Activated CD4-positive, alpha-beta T cell treated with anti-CD3 and anti-CD28 coated beads, Interleukin-2, amount 50 U/mL, for 4 hours (primary cell): ENCODE results near the gene HOXD4.

Experiments
- DNase-seq, 2 experiments: peaks; one replicate each; pipeline ENCODE4 v3.0.0-alpha.2; 2020

The HOXD4 gene

DNA sequence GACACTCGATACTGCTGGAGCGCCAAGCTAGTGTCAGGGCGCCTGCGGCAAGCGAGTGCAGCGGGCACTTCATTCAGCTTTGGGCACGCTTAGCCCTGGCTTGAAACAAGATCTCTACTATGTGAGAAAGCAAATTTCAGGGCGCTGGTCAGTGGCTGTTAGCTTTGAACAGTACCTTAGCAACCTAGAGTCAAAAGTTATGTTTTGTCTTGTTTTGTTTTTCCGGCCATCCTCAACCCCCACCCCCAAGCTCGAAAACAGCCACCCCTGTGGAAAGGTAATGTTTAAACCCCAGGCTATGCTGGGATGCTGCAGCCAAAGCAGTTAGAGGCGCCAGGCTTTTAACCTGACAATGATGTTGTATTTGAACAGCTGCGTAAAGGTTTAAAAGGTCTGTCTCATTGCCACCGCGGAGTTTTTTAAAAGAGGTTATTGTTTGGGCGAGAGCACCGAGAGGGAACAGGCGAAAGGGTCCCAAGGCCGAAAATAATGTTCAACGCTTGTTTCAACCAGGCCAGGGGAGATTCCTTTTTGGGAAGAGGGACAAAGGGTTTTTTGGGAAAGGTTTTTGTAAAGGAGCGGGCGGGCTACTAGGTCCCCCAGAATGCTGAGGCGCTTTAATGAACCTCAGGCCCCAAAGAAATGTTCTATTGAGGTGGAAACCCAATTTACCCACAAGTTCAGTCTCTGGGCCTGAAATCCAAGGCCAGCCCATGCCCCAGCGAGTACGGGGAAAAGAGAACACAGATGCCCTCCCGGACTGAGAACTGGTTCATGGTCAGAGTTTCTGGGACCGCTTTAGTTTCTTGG is 37.0 kb upstream of the HOXD4 start:
- DNase-seq, result no peak

DNA sequence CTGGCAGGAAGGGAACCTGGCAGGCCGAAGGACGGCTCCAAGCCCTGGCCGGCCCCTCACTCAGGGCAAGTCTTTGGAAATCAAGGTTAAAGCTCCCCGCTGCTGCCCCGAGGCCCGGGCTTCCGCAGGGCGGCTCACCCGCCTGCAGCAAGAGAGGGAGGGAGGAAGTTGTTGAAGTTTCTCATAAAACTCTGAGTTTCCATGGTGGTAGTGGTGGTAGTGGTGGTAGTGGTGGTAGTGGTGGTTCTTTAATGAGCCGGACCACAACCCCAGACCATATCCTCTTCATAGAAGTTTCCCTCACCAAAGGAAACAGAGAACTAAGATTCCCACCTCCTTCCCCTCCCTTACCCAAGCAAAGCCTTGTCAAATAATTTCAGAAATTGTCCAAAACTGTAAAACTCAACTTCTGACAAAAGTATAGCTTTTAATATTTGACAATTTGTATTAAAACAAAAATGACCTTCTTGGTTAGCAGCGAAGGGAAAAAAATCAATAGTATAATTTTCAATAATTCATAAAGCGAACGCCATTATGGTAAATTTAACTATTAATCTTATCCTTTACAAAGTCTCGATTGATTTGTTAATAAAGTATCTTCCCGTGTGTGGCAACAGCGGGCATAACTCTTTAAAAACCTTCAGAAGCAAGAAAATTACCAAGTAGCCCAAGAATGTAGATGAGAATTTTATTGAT is 36.3 kb upstream of the HOXD4 start:
- DNase-seq, result no peak

DNA sequence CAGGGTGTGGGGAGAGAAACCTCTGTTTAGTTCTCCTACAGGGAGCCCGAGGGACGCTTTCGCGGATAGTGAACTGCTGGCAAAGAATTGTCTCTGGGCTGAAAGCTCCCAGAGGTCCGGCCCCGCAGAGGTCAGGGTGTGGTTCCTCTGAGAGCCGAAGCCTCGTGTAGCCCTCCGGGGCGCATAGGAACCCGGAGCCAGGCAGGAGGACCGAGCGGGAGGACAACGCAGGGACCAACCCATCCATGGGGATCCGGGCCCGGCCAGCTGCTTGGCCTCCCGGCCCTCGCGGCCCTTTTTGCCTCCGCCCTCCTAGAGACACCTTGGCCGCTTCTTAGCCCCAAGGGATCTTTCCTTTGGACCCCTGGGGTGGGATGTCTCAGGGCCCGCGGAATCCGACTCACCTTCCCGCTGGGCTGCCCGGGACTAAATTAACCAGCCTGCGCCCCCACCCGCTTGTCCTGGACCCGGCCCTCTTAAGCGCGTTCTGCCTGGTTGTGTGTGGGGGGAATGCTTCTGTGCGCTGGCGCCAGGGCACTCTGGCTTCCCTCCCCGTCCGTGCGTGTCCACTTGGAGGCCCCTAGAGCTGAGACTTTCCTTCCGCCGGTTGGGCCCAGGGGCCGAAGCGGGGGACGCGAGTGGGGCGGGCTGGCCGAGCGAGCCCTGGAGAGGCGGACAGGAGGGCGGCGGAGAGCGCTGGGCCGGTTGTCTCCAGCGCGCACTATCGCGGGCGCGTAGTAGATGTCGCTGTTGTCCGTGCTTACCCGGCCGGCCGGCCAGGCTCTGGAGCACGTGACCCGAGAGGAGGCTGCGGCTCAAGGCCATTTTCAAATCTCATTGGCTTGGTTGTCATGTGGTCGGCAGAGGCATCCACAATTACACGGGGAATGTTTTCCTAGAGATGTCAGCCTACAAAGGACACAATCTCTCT is 35.2 kb upstream of the HOXD4 start, which contains the start of gene HOXD10:
Gene HOXD10, plus strand, starts transcription at position 896 of the 931 bp plus-strand sequence. CDS start 56 bp downstream, outside the sequence.
- DNase-seq, result no peak

GRCh38 chr2:176117162-176117822 is 34.1 kb upstream of the HOXD4 start:
- DNase-seq, result no peak

DNA sequence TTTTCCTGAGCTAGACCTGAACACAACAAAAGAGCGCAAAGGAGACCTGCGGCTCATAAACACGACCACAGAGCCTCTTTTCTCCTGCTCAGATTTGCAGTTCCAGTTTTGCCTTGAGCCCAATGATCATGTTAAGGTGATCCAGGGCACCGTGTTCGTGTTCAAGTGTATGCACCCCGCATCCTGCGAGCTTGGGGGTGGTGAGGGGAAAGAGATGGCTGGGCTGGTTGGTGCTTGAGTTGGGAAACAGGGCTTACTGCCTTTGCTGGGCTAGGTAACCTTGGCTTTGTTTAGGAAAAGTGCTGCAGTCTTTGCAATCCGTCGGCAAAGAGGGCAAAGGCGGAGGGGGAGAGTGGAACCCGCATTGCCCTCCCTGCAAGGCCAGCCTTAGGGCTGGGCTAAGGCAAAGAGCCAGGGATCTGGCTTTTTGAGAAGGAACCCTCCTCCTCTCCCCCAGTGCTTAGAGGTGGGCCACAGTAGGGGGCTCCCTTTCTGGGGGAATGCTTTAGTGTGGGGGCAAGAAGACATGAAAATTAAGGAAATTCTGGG is 33.5 kb upstream of the HOXD4 start:
- no peak for DNase-seq

DNA sequence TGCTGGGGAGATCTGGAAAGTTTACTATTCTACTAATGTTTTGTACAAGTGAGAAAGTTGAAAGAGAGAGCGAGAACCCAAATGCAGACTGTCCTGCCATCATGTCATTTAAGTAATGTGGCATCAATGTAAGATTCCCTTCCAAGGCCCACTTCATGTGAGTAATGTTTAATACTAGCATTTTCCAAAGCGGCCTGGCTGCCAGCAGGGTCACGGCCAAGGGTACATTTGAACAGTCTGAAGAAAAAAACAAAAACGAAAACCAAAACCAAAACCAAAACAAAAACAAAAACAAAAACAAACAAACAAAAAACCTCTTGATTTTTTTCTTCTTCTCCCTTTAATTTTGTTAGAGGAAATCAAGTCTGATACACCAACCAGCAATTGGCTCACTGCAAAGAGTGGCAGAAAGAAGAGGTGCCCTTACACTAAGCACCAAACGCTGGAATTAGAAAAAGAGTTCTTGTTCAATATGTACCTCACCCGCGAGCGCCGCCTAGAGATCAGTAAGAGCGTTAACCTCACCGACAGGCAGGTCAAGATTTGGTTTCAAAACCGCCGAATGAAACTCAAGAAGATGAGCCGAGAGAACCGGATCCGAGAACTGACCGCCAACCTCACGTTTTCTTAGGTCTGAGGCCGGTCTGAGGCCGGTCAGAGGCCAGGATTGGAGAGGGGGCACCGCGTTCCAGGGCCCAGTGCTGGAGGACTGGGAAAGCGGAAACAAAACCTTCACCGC is 32.6 kb upstream of the HOXD4 start:
- no peak for DNase-seq

DNA sequence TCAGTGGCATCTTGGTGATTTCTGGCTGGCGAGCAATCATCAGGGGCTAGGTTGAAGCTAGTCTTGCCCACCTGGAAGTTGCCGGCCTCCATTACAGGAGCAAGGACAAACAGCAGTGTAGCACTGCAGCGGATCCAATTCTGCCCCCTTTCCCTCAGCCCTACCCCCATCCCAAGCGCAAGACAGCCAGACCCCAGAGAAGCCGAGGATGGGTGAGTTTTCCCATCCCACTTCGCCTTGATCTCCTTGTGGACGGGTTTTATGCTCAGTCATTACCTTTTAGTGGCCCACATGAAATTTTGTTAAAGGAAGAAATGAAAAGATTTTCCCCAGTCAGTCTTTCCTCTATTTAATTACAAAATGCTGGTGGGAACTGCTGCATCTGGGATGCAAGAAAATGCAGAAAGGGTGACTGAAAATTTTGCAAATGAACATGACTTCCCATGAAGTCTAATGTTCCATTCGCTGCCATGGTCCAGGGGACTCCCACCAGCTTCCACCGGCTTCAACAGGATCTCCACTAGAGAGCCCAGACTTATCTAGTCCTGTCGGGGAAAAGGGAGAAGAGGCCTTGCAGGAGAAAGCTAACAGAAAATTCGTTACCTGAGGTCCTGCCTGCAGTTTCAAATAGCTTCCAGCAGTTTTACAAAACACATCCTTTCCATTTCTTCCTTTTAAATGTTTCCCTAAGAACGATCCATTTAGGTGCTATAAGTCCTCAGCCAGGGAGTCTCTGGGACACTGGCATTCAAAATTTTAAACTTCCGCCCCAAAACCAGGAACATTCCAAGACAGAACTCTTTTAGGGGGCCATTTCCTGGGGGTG is 30.8 kb upstream of the HOXD4 start:
- DNase-seq, result no peak

DNA sequence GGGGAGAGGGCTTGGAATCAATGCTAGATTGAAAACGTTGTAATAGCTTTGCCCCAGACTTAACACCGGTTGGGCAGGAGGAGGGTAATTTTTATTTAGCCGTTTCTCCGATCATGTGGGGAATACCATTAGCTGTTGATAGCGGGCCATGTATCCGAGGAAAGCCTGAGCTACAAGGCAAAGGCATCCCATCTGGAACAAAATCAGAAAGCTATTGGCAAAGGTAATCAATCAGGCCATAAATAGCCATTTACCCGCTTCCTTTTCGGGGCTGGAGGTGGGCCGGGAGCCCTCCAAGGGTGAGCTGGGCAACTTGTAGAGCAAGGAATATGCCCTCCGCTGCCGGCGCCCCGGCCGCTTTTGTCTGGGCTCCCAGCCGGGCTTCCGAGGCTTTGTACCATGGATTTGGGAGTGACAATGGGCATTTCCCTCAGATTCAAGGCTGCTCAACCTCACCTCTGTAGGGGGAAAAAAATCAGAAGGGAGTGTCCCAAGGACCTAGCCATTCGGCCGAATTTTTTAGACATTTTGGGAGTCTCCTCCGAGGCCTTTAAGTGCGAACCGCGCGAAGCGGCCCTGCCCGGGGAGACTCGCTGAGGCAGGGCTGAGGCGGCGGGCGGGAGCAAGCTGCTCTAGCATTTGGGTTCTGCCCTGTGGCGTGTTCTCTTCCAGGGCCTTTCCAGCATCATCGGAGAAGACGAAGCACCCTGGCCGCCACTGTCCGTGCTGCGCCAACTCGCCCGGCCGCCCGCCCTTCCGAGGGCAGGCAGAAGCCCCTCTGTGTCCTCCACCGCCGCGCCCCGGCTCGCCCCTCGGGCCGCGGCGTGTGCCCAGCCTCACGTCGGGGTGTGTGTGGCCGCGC is 29.9 kb upstream of the HOXD4 start:
- DNase-seq, result no peak

DNA sequence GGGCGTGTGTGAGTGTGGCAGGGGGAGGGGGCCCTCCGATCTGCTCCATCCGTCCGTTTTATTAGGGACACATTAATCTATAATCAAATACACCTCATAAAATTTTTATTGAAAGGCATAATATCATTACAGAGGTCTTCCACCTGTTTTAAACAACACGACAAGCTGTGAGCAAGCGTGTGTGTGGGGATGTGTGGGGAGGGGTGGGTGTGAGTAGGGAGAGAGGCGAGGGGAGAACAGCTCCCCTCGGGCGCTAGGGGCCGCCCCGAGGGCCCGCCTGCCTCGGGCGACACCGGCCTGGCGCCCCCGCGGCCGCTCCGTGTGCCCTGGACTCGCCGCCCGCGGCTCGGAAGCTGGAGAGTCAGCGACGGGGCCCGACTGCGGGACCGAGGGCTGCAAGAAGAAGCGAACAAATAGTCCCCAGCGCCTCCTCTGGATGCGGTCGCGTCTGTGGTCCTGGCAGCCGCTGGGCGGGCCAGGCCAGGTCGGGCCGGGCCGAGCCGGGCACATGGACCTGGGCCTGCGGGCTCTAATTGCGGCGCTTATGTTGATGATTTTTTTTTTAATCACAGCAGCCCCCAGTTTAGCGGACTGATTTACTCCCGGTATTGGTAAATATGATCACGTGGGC is 29.2 kb upstream of the HOXD4 start:
- no peak for DNase-seq

DNA sequence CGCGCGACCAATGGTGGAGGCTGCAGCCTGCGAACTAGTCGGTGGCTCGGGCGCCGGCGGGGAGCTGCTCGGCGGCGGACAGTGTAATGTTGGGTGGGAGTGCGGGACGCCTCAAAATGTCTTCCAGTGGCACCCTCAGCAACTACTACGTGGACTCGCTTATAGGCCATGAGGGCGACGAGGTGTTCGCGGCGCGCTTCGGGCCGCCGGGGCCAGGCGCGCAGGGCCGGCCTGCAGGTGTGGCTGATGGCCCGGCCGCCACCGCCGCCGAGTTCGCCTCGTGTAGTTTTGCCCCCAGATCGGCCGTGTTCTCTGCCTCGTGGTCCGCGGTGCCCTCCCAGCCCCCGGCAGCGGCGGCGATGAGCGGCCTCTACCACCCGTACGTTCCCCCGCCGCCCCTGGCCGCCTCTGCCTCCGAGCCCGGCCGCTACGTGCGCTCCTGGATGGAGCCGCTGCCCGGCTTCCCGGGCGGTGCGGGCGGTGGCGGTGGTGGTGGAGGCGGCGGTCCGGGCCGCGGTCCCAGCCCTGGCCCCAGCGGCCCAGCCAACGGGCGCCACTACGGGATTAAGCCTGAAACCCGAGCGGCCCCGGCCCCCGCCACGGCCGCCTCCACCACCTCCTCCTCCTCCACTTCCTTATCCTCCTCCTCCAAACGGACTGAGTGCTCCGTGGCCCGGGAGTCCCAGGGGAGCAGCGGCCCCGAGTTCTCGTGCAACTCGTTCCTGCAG is 28.5 kb upstream of the HOXD4 start, which contains the start of gene HOXD9:
Gene HOXD9, plus strand, starts transcription at position 37 of the 728 bp plus-strand sequence. Its CDS starts 50 bp downstream, at position 87.
- no peak for DNase-seq

GRCh38 chr2:176123411-176124109 is 27.8 kb upstream of the HOXD4 start:
- no peak for DNase-seq

GRCh38 chr2:176124110-176124946 is 27.0 kb upstream of the HOXD4 start:
- DNase-seq, result no peak

- DNase-seq, result no peak
These were observed 26.2 kb upstream of the HOXD4 start for GRCh38 chr2:176124947-176125771.

DNA sequence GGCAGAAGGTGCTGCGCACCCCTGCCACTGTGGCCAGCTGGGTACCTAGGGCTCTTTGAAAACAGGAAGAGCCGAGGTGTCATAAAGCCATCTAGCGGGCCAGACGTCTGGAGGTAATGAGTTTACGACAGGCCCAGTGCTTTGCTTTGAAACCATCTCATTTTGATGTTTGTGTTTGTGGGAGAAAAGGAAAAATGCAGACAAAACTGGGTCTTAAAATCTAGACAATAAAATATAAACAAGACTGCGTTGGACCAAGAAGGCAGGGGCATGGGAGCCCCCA is 25.6 kb upstream of the HOXD4 start:
- DNase-seq, result no peak

DNA sequence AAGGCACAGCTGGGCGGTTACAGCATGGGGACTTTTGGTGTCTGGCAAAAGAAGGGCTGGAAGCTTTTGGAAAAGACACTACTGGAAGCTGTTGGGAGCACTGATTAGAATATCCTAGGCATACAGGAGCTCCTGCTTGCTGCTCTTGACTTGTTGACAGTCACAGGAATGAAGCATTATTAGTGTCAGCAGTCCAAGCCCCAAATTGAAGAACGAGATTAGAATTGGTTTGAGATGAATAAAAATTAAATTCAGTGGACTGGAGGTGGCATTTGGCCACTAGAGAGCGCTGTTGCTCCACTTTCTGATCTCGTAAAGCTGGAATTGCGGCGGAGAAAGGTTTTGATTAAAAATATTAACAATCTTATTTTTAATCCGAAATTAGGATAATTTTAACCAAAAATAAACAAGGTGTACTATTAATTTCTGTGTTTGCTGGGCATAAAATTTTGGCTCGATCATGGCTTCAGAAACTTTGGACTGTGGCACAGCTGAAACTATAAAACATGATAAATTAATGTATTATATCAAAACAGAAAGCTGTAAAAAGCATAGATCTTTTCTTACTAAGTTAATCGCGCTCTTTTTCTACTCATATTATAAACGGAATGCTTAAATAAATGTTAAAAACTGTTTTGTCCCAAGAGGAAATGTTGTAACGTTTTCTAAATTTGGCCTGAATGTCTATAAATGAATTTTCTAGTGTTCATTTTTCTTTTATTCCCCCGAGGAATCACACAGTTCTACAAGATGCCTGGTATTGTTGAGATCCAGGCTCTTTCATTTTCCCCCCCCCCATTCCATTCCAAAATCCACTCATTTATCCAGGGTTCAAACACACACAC is 24.2 kb upstream of the HOXD4 start:
- peak; percentile 63 to 74 for DNase-seq
